ENCODE results near the gene ZBED5.
A peak's percentile ranks its signal among the peaks of the same experiment; 100 is the strongest.
"Not testable (repeated sequence)": the region's sequence is repeated elsewhere in the genome, so short reads cannot be mapped to it uniquely, and the experiment has no call there.

ZBED5 gene

DNA sequence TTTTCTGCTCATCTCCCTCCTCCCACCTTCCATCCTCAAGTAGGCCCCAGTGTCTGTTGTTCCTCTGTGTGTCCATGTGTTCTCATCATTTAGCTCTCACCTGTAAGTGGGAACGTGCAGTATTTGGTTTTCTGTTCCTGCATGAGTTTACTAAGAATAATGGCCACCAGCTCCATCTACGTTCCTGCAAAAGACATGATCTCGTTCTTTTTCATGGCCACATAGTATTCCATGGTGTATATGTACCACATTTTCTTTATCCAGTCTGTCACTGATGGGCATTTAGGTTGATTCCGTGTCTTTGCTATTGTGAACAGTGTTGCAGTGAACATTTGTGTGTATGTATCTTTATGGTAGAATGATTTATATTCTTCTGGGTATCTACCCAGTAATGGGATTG lies 21.0 kb downstream of the ZBED5 start:
- not testable (repeated sequence) for DNase-seq

DNA sequence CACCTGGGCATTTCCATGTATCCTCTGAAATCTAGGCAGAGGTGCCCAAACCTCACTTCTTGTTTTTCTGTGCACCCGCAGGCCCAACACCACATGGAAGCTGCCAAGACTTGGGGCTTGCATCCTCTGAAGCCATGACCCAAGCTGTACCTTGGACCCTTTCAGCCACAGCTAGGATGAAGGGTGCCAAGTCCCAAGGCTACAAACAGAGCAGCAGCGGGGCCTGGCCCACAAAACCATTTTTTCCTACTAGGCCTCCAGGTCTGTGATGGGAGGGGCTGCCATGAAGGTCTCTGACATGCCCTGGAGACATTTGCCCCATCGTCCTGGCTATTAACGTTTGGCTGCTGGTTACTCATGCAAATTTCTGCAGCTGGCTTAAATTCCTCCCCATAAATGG lies 28.7 kb downstream of the ZBED5 start:
- no peak for DNase-seq

DNA sequence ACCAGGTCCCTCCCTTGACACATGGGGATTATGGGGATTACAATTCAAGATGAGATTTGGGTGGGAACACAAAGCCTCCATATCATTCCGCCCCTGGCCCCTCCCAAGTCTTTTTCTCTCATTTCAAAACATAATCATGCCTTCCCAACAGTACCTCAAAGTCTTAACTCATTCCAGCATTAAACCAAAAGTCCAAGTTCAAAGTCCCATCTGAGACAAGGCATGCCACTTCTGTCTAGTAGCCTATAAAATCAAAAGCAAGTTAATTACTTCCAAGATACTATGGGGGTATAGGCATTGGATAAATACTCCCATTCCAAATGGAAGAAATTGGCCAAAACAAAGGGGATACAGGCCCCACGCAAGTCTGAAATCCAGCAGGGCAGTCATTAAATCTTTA lies 29.5 kb downstream of the ZBED5 start:
- no peak for DNase-seq

DNA sequence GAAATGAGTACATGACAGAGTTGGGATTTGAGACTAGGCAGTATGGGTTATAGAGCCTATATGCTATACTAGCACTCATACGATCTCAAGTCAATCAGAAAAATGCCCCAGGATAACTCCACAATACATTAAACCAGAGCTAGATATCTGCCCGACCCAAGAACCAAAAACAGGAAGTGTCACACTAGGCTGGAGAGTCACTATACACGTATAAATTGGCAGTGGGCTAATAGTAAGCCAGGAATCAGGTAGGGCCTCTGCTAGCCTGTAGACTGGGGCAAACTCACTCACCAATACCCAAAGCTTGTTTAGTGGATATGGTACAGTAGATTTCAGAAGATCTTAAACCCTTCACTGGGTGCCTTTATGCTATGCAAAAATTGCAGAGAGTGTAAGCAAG lies 33.0 kb downstream of the ZBED5 start:
- no peak for DNase-seq

DNA sequence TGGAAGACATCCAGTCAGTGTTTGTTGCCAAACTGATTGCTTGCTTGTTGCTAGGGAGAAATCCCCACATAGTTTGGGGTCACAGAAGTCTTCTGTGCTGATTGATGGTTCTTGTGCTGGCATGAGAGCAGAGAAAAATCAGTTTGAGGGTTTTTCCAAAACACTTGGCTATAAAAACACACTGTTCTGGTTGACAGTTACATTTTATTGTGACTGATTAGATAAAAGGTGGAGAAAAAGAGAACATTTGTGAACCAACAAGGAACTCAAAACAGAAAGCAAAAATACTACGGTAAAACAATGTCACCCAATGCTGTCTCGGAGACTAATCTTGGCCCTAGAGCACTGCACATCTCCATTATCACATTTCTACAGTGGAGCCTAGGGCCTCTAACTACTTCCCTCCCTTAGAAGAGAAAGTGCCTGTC lies 34.7 kb downstream of the ZBED5 start:
- no peak for DNase-seq

DNA sequence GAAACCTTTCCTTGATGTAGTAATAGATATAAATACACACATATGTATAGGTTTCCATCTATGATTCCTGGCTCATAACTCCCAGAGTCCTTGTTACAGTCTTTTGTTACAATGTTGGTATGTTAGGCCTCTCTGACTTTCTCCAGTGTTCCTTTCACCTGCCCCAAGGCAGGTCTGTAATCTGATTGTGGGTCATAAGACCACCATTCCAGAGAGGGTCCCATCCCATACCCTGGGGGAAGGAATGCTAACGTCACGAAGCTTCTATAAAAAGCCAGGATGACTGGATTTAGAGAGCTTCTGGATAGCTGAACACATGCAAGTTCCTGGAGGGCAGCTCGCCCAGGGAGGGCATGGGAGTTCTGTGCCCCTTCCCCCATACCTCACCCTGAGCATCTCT lies 35.4 kb downstream of the ZBED5 start:
- not testable (repeated sequence) for DNase-seq

DNA sequence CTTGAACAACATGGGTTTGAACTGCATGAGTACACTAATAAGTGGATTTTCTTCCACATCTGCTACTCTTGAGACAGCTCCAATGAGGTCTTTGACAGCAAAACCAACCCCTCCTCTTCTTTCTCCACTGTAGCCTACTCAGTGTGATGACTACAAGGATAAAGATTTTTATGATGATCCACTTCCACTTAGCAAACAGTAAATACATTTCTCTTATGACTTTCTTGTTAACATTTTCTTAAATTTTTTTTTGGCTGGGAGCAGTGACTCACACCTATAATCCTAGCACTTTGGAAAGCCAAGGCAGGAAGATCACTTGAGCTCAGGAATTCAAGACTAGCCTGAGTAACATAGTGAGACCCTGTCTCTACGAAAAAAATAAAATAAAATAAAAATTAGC lies 39.3 kb downstream of the ZBED5 start:
- DNase-seq, result no peak

DNA sequence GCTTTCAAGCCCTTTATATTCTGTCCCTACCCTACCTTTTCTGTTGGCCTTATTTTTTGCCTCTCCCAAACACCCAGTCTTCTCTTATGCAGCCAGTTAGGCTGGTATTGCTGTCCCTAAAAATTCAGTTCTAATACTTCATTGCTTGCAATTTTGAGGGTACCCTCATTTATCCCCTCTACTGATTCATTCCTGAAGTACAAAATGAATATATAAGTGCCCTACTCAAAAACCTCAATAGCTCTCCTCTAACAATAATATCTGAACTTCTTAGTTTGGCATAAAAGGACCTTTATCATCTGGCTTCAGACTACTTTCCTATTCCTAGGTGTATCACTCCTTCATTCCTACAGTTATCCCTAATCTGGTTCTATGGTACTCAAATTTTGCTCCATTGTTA lies 43.9 kb downstream of the ZBED5 start:
- DNase-seq, result no peak

DNA sequence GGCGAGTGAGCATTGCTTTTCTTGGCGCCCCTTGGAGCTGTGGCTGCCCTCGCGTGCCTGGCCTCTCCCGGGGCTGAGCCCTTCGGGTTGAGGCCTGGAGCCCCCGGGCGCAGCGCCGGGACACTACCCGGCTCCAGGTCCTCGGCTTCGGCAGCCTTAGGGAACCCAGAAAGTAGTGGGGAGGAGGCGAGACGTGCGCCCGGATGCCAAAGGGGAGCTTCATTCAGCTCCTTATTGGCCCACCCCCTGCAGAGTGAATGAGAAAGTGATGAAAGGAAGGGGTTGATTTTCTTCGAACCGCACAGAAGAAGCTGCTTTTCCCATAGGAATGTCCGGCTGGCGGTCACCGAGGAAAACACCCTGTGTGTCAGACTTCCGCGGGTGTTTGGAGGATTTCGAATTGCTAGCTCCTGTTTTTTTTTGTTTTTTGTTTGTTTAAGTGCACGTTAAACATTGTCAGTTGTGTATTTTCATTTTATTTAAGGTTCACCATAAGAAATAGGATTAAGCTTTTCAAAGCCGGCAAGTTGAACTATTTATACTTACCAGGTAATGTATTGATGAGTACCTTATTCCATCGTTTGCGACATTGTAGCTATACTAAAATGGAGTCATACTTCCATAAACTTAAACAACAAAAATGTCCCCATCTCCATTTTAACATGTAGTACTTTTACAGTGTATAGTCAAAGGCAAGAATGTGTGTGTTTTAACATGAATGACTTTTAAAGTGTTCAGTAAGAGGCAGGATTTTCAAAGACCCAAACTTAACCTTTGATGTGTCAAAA lies 48.3 kb downstream of the ZBED5 start:
- DNase-seq, result peak; percentile 42

DNA sequence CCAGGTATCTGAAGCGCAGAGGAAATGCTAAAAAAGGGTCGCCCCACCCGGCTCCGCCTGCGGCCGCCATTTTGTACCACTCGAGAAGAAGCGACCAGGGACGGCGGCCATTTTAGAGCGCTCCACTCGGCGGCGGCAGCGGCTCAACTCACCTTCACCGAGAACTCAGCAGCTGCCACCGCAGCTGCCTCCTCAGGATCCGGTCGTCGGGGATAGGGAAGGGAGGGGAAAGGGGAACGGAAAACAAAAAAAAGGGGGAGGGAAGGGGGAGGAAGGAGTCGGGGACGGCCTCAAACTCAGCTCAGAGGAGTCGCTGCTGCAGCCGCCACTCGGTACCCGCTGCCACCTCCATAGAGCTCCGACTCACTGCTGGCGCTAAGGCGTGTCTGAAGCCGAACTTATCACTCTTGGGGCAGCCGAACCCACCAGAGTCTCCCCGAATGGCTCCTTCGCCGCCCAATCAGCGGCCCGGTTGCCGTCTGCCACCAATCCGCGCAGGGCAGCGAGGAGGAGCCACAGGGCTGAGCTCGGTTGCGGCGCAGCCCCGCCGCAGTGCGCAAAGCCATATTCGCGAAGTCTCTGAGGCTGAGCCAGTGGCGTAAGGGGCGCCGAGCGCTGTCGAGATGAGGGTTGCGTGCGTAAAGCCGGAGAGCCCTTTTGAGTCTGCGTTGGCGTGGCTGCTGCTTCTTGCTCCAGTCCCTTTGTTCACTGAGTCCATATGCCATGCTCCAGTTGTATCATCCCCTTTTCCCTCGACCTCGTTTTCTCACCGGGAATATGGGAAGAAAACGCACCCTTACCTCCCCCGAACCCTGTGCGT lies 49.1 kb downstream of the ZBED5 start, which contains the start of gene EIF4G2:
Gene EIF4G2 (minus strand): TSS at position 374 of the 820 bp plus-strand sequence.
- DNase-seq, result peak; percentile 97

DNA sequence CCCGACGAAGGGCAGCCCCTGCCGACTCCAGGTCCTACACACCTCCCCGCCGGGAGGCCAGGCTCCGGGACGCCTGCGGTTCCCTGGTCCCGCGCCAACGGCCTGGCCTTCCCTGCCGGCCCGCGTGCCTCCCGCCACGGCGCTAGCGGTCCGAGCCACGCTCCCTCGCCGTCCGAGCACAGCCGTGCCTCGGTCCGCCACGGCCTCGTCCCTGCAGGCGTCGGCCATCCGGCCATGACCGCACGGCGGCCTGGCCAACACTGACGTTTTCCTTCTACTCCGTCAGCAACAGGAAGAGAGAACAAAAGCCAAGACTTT lies 49.7 kb downstream of the ZBED5 start:
- DNase-seq, result no peak

DNA sequence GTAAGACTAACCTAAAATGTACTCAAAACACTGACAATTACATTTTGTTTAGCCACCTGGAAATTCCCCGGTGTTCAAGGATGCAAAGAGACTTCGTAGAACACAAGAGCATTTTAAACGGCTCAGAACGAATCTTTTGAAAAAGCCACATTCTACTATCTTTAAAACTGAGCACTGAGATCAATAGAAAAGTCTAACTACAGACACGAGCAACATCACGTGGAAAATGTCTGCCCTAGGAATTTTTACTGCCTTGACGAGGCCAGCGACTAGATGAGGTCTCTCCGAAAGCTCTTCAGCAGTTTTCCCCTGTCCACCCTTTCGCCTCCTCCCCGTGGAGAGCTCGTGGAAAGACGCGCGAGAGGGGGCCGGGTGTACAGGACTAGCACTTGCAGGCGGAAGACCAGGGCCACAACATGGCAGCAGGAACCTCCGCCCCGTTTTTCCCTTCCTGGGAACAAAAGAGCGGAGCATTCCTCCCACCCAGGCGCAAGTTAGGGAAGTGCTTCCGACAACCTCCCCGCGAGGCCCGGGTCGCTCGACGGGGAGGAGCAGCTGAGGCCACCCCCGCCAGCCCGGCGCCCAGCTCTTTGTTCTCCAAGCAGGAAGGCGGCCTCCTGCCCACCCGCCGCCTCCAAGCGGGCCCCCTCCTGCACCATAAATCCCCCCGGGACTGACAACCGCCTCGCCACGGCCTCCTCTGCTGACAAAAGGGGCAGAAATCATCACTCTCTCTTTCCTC lies 50.2 kb downstream of the ZBED5 start:
- DNase-seq, result peak; percentile 37

DNA sequence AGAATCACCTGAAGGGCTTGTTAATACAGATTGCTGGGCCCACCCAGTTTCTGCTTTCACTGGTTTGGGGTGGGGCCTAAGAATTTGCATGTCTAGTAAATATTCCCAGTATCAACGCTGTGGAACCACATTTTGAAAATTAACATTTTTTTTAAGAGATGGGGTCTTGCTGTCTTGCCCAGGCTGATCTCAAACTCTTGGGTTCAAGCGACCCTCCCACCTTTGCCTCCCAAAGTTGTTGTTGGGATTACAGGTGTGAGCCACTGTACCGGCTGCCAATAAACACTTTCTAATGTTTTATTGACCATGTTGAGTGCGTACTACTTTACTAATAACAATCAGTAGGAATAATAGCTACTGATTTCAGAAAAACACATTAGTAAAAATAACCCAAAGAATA lies 51.6 kb downstream of the ZBED5 start:
- DNase-seq, result no peak

DNA sequence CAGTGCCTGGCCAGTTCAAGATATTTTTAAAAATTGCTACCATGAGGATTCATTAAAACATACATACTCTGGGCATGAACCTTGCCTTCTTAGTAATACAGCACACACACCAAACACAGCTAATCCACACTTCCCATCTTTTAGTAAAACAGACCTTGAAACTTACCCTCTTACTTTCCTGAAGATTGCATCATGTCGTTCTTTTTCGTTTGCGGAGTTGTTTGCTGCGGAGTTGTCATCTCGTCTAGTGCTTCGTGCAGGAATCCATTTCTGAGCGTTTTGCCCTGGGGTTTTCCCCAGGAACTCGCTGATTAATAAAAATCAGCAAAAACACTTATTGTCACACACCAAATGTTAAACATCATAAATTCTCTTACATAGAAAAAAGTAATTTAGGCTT lies 52.1 kb downstream of the ZBED5 start:
- no peak for DNase-seq

DNA sequence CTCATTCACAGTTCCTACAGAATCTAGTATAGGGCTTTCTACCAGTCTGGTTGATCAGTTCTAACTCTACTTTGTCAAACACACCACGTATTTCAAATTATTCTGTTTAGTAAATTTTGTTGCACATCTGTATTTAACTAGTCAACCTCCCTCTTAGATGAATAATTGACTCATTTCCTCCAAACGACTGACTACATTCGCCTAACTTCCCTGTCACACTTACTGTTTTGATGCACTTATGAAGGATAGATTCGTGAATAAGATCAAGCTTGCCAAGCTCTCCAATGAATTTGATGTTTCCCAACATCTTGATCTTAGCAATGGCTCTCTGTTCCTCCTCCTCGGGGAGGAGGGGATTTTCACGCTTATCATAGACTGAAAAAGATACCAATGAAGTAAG lies 54.2 kb downstream of the ZBED5 start:
- DNase-seq, result no peak
